G401.6 (cell line): ENCODE data around the gene CFAP74.
"Not testable (repeated sequence)": the region's sequence is repeated elsewhere in the genome, so short reads cannot be mapped to it uniquely, and the experiment has no call there.

Experiments
- FAIRE-seq: peaks from 2 replicates; lab custom pipeline; 2012; peaks lifted over from hg19 to GRCh38; lab: Jason Lieb, UNC

The CFAP74 gene

DNA sequence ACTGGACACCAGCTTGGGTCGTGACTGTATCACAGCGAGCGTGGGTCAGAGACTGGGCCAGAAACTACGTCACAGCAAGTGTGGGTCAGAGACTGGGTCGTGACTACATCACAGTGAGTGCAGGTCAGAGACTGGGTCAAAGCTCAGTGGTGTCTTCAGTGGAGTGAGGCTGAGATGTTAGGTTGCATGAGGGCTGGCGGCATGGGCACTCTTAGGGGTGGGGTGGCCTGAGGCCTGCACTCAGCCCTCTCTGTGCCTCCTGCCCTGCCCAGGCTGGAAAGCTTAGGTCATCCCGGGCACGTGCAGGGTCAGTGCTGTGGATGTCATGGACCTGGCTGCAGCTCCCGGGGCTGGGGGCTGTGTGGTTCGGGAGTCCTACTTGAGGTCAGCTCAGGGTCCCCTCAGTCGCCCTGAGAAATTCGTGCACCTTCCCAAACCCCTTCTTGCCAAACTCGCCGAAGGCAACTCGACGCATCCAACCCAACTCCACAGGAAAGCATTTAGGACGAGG is 19.0 kb downstream of the CFAP74 start:
- no peak for FAIRE-seq

GRCh38 chr1:1982379-1983232 is 21.0 kb downstream of the CFAP74 start:
- FAIRE-seq: no peak

- FAIRE-seq: not testable (repeated sequence)
Observed at GRCh38 chr1:1981631-1982327, 21.8 kb downstream of the CFAP74 start.

DNA sequence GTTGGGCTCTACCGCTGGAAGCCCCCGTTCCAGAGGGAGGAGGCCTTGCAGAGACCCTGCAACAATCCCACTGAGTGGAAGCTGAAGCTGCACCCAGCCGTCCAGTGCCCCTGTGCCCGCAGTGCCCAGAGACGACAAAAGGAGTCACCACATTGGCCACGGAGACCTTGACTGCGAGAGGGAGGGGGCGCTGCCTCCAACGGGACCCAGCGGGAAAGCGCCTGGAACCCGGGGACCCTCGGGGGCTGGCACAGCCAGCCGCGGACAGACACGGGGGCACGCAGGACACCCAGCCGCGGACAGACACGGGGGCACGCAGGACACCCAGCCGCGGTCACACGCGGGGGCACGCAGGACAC is 22.5 kb downstream of the CFAP74 start:
- no peak for FAIRE-seq

GRCh38 chr1:1980467-1981141 is 23.0 kb downstream of the CFAP74 start:
- no peak for FAIRE-seq

DNA sequence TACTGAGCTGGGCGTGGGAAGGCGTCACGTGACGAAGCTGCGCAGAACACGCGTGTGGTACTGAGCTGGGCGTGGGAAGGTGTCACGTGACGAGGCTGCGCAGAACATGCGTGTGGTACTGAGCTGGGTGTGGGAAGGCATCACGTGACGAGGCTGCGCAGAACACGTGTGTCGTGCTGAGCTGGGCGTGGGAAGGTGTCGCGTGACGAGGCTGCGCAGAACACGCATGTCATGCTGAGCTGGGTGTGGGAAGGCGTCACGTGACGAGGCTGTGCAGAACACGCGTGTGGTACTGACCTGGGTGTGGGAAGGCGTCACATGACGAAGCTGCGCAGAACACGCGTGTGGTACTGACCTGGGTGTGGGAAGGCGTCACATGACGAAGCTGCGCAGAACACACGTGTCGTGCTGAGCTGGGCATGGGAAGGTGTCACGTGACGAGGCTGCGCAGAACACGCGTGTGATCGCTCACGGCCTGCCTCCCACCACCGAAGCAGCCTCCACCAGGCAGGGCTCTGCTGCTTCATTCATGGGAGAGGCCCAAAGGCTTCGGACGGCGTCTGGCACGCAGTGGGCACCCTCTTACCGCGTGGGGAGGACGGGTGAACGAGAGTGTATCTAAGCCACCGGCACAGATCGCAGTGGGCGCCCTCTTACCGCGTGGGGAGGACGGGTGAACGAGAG is 24.0 kb downstream of the CFAP74 start:
- FAIRE-seq: no peak

DNA sequence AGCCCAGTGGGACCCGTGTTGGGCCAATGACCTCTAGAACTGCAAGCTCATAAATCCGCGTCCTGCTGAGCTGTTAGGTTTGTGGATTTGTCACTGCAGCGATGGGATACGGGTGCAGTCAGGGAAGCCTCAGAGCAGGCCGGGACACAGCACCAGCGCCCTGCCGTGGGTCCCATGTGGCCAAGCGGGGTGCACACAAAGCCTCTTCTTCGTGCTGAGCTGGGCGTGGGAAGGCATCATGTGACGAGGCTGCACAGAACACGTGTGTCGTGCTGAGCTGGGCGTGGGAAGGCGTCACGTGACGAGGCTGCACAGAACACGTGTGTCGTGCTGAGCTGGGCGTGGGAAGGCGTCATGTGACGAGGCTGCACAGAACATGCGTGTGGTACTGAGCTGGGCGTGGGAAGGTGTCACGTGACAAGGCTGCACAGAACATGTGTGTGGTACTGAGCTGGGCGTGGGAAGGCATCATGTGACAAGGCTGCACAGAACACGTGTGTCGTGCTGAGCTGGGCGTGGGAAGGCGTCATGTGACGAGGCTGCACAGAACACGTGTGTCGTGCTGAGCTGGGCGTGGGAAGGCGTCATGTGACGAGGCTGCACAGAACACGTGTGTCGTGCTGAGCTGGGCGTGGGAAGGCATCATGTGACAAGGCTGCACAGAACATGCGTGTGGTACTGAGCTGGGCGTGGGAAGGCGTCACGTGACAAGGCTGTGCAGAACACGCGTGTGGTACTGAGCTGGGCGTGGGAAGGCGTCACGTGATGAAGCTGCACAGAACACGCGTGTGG is 24.7 kb downstream of the CFAP74 start:
- not testable (repeated sequence) for FAIRE-seq

- no peak for FAIRE-seq
Observed at GRCh38 chr1:1978108-1978507, 25.5 kb downstream of the CFAP74 start.

DNA sequence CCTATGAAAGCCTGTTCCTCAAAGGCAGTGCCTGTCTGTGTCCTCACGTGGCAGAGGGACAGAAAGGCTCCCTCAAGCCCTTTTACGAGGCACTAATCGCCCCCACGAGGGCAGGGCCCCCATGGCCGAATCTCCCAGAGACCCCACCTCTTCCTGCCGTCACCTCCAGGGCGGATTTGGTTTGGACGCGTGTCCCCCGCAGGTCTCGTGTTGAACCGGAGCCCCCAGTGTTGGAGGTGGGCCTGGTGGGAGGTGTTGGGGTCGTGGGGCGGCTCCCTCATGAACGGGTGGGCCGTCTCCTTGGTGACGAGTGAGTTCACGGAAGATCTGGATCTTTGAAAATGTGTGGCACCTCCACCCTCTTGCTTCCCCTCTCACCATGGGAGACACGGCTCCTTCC is 27.6 kb downstream of the CFAP74 start:
- FAIRE-seq: no peak

GRCh38 chr1:1975535-1975934 is 28.1 kb downstream of the CFAP74 start:
- FAIRE-seq: no peak

- no peak for FAIRE-seq
Observed at GRCh38 chr1:1974834-1975233, 28.8 kb downstream of the CFAP74 start.

DNA sequence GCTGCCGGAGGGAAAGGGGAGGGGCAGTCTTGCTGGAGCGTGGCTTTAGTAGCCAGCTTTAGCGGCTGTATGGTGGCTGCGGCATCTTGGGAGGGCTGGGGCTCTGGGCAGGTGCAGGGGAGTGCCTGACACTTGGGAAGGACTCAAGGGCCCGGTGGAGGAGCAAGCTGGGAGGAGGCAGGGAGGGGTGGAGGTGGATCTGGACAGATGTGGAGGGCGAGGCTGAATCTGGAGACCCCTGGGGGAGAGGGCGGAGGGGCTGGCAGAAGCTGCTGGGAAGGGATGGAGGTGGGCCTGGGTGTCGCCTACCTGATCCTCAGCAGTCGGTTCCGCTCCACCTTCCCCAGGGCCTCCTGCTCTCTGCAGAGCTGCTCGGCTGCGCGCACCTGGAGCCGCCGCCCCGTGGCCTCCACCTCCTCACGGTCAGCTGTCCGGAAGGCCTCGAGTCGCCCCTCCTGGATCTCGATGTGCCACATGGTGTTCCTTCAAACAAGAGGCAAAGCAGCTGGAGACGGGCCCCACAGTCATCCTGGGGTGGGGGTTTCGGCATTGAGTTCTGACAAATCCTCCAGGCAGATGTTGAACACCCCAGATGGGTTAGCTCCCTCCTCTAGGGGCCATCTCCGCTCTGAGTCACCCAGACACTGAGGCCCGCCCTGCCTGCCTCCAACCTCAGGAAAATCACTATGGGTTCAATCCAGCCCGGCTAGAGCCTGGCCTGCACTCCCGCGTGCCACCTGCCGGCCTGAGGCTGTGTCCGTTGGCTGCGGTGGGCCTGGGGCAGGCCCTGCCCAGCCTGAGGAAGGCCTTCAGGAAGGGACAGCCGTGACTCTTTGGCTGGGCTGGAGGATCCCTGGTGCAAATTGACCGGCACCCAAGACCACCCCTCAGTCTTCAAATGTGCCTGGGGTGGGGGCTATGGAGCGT is 29.6 kb downstream of the CFAP74 start:
- FAIRE-seq: no peak

DNA sequence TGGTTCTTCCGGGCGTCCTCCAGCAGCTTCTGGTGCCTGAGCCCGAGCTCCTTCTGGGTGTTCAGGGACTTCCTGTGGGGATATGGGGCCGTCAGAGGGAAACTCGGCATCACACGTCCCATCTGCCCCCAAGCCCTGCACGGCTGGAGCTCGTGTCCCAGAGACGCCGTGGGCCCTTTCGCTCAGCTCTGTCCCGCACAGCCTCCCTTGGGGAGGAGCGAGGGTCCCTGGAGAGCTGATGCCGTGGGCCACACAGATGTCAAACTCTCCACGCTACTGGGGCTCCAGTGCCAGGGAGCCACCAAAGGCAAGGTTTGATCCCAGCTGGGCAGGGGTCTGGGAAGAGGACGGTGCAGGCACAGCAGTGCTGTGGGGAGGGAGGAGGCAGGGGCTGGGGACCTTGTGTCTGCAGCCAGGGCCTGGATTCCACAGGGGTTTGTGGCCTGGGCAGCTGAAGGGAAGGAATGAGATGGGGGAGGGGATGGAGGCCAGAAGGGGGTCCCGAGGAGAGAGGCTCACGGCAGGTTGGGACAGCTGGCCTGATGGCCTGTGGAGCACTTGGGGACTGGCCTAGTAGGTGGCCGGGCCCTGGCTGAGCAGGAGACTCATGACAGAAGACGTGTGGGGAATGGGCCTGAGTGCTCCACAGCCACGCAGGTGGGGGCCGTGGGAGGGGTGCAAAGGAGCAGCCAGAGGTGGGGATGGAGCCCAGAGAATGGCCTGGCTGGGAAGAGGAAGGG is 30.4 kb downstream of the CFAP74 start:
- FAIRE-seq: no peak

DNA sequence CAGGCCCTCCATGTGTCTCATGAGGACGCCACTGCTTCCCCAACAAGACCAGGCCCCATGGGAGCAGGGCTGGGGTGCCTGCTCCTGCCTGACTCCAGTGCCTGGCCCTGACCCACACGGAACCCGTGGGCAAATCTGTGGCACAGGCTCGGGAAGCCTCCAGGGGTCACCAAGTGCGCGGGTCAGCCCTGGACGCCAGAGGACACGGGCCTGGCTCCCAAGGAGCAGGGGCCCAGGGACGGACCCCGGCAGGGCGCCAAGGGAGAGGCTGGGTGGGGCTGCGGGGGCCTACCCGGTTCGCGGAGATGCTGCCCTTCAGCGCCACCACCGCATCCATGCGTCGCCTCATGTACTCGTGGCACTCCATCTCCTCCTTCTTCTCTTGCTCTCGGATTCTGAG is 31.9 kb downstream of the CFAP74 start:
- FAIRE-seq: no peak

GRCh38 chr1:1971017-1971416 is 32.6 kb downstream of the CFAP74 start:
- FAIRE-seq: no peak

- FAIRE-seq: no peak
Observed at GRCh38 chr1:1969953-1970716, 33.5 kb downstream of the CFAP74 start.

- no peak for FAIRE-seq
Observed at GRCh38 chr1:1969505-1969900, 34.1 kb downstream of the CFAP74 start.

DNA sequence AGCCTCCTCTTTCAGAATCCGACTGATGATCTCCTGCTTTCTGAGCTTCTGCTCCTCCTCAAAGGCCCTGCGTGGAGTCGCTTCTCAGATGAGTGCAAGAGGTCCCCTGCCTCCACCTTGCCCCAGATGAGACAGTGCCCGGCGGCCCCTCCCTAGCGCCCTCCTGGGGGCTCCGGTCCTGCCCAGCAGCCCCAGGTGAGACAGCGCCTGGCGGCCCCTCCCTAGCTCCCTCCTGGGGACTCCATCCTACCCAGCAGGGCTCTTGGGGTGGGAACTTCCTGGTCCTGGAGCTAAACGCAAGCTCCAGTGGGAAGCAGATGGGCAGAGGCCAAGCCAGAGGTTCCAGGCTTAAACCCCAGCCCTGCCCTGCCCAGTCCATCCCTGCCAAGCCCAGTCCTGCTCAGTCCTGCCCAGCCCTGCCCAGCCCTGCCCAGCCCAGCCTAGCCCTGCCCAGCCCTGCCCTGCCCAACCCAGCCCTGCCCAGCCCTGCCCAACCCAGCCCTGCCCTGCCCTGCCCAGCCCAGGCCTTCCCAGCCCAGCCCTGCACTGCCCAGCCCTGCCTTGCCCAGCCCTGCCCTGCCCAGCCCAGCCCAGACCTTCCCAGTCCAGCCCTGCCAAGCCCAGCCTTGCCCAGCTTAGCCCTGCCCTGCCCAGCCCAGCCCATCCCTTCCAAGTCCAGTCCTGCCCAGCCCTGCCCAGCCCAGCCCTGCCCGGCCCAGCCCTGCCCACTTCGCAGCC is 34.6 kb downstream of the CFAP74 start:
- no peak for FAIRE-seq
